Measurements from ENCODE around the gene OSBPL2. TPM values are rescaled to one million over a fixed set of nuclear protein-coding genes. Genes with fewer than 3 reads are reported as not detected.

The OSBPL2 gene
- total and polyA plus RNA-seq, 3 donors from 2014 or later, result 48.5 to 57.2 (median 49.8) TPM

DNA sequence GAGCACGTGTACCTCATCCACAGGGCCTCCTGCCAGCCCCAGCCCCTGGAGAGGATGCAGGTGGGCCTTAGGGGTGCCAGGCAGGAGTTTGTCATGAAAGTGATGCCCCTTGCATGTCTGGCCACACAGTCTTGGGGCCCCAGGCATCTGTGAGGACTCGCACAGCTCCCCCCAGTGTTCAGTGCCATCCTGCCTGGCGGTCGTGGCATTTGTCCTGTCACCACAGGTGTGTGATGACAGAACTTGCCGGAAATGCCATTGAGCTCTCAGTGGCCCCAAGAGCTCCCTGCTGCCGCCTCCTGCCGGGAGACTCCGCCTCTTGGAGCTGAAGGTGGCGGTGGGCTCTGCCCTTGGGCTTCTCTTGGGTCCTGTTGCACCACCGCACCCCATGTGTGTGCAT lies 33.9 kb downstream of the OSBPL2 start:
- Histone ChIP-seq H3K27me3 (no peaks in the 10 kb centered on the region), H3K4me3 (no peak overlapping the region), H3K27ac (no peak overlapping the region), H3K36me3 (ENCODE audit: low read depth, missing control alignments) (no peaks in the 10 kb centered on the region), H3K4me1 (peaks cover 33% of the 10 kb centered on the region), H3K9me3 (no peaks in the 10 kb centered on the region)
- DNase-seq, result no peak
- 89 to 96% methylated on average over 7 to 10 of the region's 10 CpGs for WGBS, 2 donors
- TF ChIP-seq POLR2A (IDR thresholded peaks at IDR 0.05), result no peak
- TF ChIP-seq, protein P1, sequence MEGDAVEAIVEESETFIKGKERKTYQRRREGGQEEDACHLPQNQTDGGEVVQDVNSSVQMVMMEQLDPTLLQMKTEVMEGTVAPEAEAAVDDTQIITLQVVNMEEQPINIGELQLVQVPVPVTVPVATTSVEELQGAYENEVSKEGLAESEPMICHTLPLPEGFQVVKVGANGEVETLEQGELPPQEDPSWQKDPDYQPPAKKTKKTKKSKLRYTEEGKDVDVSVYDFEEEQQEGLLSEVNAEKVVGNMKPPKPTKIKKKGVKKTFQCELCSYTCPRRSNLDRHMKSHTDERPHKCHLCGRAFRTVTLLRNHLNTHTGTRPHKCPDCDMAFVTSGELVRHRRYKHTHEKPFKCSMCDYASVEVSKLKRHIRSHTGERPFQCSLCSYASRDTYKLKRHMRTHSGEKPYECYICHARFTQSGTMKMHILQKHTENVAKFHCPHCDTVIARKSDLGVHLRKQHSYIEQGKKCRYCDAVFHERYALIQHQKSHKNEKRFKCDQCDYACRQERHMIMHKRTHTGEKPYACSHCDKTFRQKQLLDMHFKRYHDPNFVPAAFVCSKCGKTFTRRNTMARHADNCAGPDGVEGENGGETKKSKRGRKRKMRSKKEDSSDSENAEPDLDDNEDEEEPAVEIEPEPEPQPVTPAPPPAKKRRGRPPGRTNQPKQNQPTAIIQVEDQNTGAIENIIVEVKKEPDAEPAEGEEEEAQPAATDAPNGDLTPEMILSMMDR (IDR thresholded peaks at IDR 0.05), result no peak
- intact Hi-C loops (cut with DNase I; ENCODE audit: low total_unique reads), result no loop called here

DNA sequence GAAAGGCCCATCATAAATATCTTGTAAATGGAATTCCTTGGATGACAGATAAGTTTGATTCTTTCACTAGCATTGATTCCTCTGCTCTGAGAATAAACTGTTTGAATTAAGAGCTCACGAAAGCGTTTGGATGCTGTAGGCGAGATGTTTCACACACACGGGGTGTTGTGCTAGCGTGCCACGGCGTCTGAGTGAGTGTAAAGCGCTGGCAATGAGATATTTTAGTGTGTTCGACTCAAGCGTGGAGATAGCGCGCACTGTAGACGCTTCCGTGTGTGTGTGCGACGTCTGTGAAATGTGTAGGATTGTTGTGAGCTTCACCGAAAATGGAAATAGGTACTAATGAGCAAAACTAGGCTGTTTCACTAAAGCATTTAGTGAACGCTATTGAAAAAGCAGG lies 35.1 kb downstream of the OSBPL2 start:
- Histone ChIP-seq H3K4me1 (peaks cover 34% of the 10 kb centered on the region), H3K36me3 (ENCODE audit: low read depth, missing control alignments) (no peaks in the 10 kb centered on the region), H3K9me3 (no peaks in the 10 kb centered on the region), H3K27ac (peak overlapping the region in 1 of 2 donors; percentile 1), H3K27me3 (no peaks in the 10 kb centered on the region), H3K4me3 (no peak overlapping the region)
- WGBS, 2 donors, result 94 to 97% methylated on average over 18 of the region's 18 CpGs
- DNase-seq, result no peak
- intact Hi-C loops (cut with DNase I; ENCODE audit: low total_unique reads), result no loop called here
- TF ChIP-seq, protein P1 (IDR thresholded peaks at IDR 0.05), result no peak

DNA sequence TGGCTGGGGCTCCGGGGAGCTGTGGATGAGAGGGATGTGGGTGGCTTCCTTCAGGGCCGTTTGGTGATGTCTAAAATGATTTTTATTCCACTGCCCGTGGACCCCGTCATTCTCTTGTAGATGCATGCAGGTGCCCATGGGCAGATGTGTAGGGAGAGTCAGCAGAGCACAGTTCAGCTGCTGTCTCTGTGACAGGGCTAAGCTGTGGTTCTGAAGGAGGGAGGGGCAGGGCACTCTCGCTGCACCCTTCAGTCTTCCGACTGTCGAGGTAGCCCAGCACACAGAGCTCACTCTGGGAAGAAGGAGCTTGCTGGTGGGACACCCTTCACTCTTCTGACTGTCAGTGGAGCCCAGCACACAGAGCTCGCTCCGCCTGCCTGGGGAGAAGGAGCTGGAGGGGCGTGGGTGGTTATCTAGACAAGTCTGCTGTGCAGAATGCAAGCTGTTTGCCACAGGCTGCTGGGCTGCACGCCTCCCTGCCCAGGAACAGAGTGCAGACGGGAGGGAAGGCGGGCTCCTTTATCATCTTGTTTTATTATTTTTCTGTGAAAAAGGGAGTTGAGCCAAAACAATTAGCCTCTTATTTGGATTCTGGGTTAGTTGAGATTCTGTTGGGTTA lies 36.1 kb downstream of the OSBPL2 start:
- Histone ChIP-seq H3K27me3 (no peaks in the 10 kb centered on the region), H3K9me3 (no peaks in the 10 kb centered on the region), H3K27ac (peak overlapping the region in 1 of 2 donors; percentile 1), H3K4me3 (no peak overlapping the region), H3K4me1 (peaks cover 29% of the 10 kb centered on the region), H3K36me3 (ENCODE audit: low read depth, missing control alignments) (no peaks in the 10 kb centered on the region)
- peak; percentile 86 for DNase-seq
- WGBS, 2 donors, result 43 to 57% methylated on average over 13 of the region's 13 CpGs
- TF ChIP-seq POLR2A (IDR thresholded peaks at IDR 0.05), result no peak
- TF ChIP-seq, protein P1 (IDR thresholded peaks at IDR 0.05), result no peak
- intact Hi-C loops (cut with DNase I; ENCODE audit: low total_unique reads), result no loop called here

DNA sequence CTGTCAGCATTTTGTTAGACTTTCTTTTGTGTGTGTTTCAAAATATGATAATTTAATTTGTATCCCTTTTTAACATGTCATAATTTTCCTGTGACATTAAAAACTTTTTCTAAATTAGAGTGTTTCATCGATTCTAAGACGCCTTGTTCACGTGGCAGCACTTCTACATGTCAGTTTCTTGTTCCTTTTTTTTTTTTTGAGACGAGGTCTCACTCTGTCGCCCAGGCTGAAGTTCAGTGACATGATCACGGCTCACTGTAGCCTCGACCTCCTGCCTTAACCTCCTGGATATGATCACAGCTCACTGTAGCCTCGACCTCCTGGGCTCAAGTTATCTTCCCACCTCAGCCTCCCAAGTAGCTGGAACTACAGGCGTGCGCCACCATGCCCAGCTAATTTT lies 36.9 kb downstream of the OSBPL2 start:
- Histone ChIP-seq H3K4me3 (no peak overlapping the region), H3K4me1 (peaks cover 21% of the 10 kb centered on the region), H3K36me3 (ENCODE audit: low read depth, missing control alignments) (no peaks in the 10 kb centered on the region), H3K9me3 (no peaks in the 10 kb centered on the region), H3K27me3 (no peaks in the 10 kb centered on the region), H3K27ac (peak overlapping the region in 1 of 2 donors; percentile 1)
- WGBS, 2 donors, result 67 to 72% methylated on average over 10 of the region's 10 CpGs
- no peak for DNase-seq
- intact Hi-C loops (cut with DNase I; ENCODE audit: low total_unique reads), result no loop called here
- TF ChIP-seq POLR2A (IDR thresholded peaks at IDR 0.05), result no peak
- TF ChIP-seq, protein P1 (IDR thresholded peaks at IDR 0.05), result no peak

DNA sequence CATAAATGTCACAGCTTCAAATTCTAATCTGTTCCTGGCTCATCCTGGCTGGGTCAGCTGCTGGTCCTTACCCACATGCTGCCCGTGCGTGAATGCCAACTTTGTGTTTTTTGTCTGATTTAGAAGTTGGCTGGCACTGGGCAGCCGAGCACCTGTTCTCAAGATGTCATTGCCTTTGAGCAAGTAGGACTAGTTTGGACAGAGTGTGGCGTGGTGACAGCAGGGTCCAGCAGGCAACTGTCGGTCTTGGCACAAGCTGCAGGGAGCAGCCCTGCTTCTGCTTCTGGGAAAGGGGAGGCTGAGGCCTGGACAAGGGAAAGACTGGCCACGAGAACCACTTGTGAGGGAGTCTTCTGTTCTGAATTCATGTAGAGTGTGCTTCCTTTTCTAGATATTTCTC lies 38.1 kb downstream of the OSBPL2 start:
- DNase-seq, result peak; percentile 51
- H3K36me3 ChIP-seq (ENCODE audit: low read depth, missing control alignments), result no peaks in the 10 kb centered on the region
- no peaks in the 10 kb centered on the region for H3K27me3 ChIP-seq
- TF ChIP-seq, protein P1 (IDR thresholded peaks at IDR 0.05), result no peak
- no peak for TF ChIP-seq POLR2A (IDR thresholded peaks at IDR 0.05)
- 75 to 88% methylated on average over 6 of the region's 6 CpGs for WGBS, 2 donors
- peaks cover 21% of the 10 kb centered on the region for H3K4me1 ChIP-seq
- intact Hi-C loops (cut with DNase I; ENCODE audit: low total_unique reads), result no loop called here
- no peaks in the 10 kb centered on the region for H3K9me3 ChIP-seq
- H3K4me3 ChIP-seq, result no peak overlapping the region
- no peak overlapping the region for H3K27ac ChIP-seq

Measured in testis (tissue), 3 donors.